B cell (primary cell): ENCODE measurements around the gene SMARCD3. TPM values are rescaled to one million over a fixed set of nuclear protein-coding genes. Genes with fewer than 3 reads are reported as not detected.

Experiments used
- ATAC-seq: fragments of 200-7000 bp; cut with Tn5 transposase; one replicate; pipeline ENCODE4 v1.10.0; 2021; ENCODE audit warnings: low read depth, mild to moderate bottlenecking, moderate number of reproducible peaks, moderate library complexity
- CTCF ChIA-PET: fragments of 350-600 bp; sonication (Branson Sonifier 250); formaldehyde crosslinking; loops from one replicate; lab custom pipeline; 2021; ENCODE audit warnings: antibody characterized with exemption, inconsistent platforms; lab: Charles Lee
- POLR2A ChIA-PET: fragments of 350-600 bp; sonication (Branson Sonifier 250); formaldehyde crosslinking; loops from one replicate; lab custom pipeline; 2021; ENCODE audit warnings: antibody characterized with exemption; lab: Charles Lee
- DNase-seq: peaks from one replicate; pipeline ENCODE4 v3.0.0; 2013
- H2AFZ ChIP-seq: 2 replicates; pipeline ENCODE4 v1.6.1; 2012; ENCODE audit warnings: mild to moderate bottlenecking, low read depth, low read length; ENCODE audit not compliant: insufficient read depth, poor library complexity, severe bottlenecking
- H3K27ac ChIP-seq, 2 donors: 1 replicate in 1 of 2; 2 replicates in 1 of 2; pipeline ENCODE4 v1.5.1; 2012 to 2013; ENCODE audit warnings: low read length in 2 of 2, mild to moderate bottlenecking in 2 of 2, moderate library complexity in 1 of 2
- H3K27me3 ChIP-seq, 4 experiments: fragments of 200-600 bp in 1 of 4; sonication (generic) in 1 of 4; replicated peaks in 1 of 4; 1 replicate in 2 of 4; 2 replicates in 2 of 4; pipeline versions ENCODE4 v1.6.1 to v1.7.0; 2013 to 2016; ENCODE audit warnings: low read length in 3 of 4, mild to moderate bottlenecking in 2 of 4, mixed read lengths in 1 of 4, moderate library complexity in 1 of 4; ENCODE audit not compliant: insufficient read depth in 4 of 4, control insufficient read depth in 3 of 4; ENCODE audit errors: control extremely low read depth in 1 of 4
- H3K36me3 ChIP-seq, 2 experiments: replicated peaks in 1 of 2; 1 replicate in 1 of 2; 2 replicates in 1 of 2; pipeline versions ENCODE4 v1.6.1 to v1.7.1; 2013; ENCODE audit warnings: low read length in 1 of 2; ENCODE audit not compliant: insufficient read depth in 2 of 2, control insufficient read depth in 1 of 2; ENCODE audit errors: control extremely low read depth in 1 of 2, extremely low read depth in 1 of 2
- H3K4me1 ChIP-seq, 2 donors: fragments of 200-600 bp in 1 of 2; sonication (generic) in 1 of 2; 1 replicate in 1 of 2; 2 replicates in 1 of 2; pipeline versions ENCODE4 v1.5.1 to v1.6.1; 2013 to 2017; ENCODE audit warnings: low read length in 2 of 2; ENCODE audit not compliant: control insufficient read depth in 2 of 2, insufficient read depth in 2 of 2
- H3K4me2 ChIP-seq: replicated peaks from 2 replicates; pipeline ENCODE3; 2012; ENCODE audit warnings: mild to moderate bottlenecking, low read depth, low read length; ENCODE audit not compliant: poor library complexity, severe bottlenecking
- H3K4me3 ChIP-seq, 5 experiments: fragments of 200-600 bp in 1 of 5; sonication (generic) in 1 of 5; 1 replicate in 3 of 5; 2 replicates in 2 of 5; pipeline versions ENCODE4 v1.5.1 to v1.7.0; 2011 to 2016; ENCODE audit warnings: low read length in 4 of 5, mild to moderate bottlenecking in 4 of 5, low read depth in 2 of 5, control low read depth in 1 of 5, moderate library complexity in 1 of 5; ENCODE audit not compliant: insufficient read depth in 1 of 5; ENCODE audit errors: control extremely low read depth in 1 of 5, extremely low read depth in 1 of 5
- H3K79me2 ChIP-seq: fragments of 200-600 bp; sonication (generic); one replicate; pipeline ENCODE4 v1.6.0; 2016; ENCODE audit warnings: low read length; ENCODE audit not compliant: control insufficient read depth, insufficient read depth
- H3K9ac ChIP-seq: fragments of 200-600 bp; sonication (generic); 2 replicates; pipeline ENCODE4 v1.6.1; 2017; ENCODE audit warnings: mild to moderate bottlenecking, low read length, moderate library complexity
- H3K9me3 ChIP-seq, 3 donors: one replicate each; pipeline versions ENCODE4 v1.6.1 to v1.7.1; 2013; ENCODE audit warnings: low read length in 2 of 3; ENCODE audit not compliant: control insufficient read depth in 2 of 3, insufficient read depth in 1 of 3; ENCODE audit errors: control extremely low read depth in 1 of 3
- H4K20me1 ChIP-seq: 2 replicates; pipeline ENCODE4 v1.6.0; 2012; ENCODE audit warnings: mild to moderate bottlenecking, low read length; ENCODE audit not compliant: insufficient read depth, control insufficient read depth, poor library complexity, severe bottlenecking
- H3K27ac Mint-ChIP-seq: one replicate; pipeline ENCODE4 v1.8.0; 2021; ENCODE audit warnings: mixed read lengths
- H3K27me3 Mint-ChIP-seq: one replicate; pipeline ENCODE4 v1.8.0; 2021; ENCODE audit warnings: mixed read lengths
- H3K4me1 Mint-ChIP-seq: one replicate; pipeline ENCODE4 v1.8.0; 2021; ENCODE audit warnings: mixed read lengths
- H3K4me3 Mint-ChIP-seq: one replicate; pipeline ENCODE4 v1.8.0; 2021; ENCODE audit warnings: mixed read lengths
- H3K9me3 Mint-ChIP-seq: one replicate; pipeline ENCODE4 v1.8.0; 2022; ENCODE audit warnings: mixed read lengths; ENCODE audit not compliant: insufficient read depth
- EZH2 ChIP-seq: IDR thresholded peaks from 2 replicates; pipeline ENCODE4 v1.6.1; 2012; ENCODE audit warnings: borderline replicate concordance, low read depth, mild to moderate bottlenecking, moderate library complexity, low read length; ENCODE audit not compliant: insufficient read depth, poor library complexity, severe bottlenecking
- WGBS: methylation state at CpG from one replicate; pipeline ENCODE4 v1.1.5; 2013; ENCODE audit warnings: missing lambda C conversion rate; ENCODE audit not compliant: insufficient coverage; 5-methylcytosine and 5-hydroxymethylcytosine counted together
- intact Hi-C: fragments of 100-400 bp; cut with micrococcal nuclease; formaldehyde crosslinking; loops from one replicate; pipeline ENCODE4 v1.10.0; 2022
- polyA plus RNA-seq: library from polyadenylated mRNA; depleted of rRNA; stranded (reverse); fragments of >200 nt; gene quantifications from 2 replicates; pipeline ENCODE4 v1.2.3, GENCODE V29; 2012
- total RNA-seq, 2 donors: library from RNA; stranded (reverse); fragments of 120-200 nt in 1 of 2; gene quantifications; 1 replicate in 1 of 2; 2 replicates in 1 of 2; pipeline versions ENCODE4 v1.2.3 to v1.2.4, GENCODE V29; 2013 to 2022
- TF ChIP-seq, protein P1 (sequence below): fragments of 200-600 bp; IDR thresholded peaks from one replicate; pipeline ENCODE4 v1.8.0; 2022; ENCODE audit warnings: antibody characterized with exemption, mild to moderate bottlenecking

Gene SMARCD3
- total and polyA plus RNA-seq, 2 donors (not counting 1 experiment from before 2014, with no cell fraction given): 1.0 TPM; not detected in 1

DNA sequence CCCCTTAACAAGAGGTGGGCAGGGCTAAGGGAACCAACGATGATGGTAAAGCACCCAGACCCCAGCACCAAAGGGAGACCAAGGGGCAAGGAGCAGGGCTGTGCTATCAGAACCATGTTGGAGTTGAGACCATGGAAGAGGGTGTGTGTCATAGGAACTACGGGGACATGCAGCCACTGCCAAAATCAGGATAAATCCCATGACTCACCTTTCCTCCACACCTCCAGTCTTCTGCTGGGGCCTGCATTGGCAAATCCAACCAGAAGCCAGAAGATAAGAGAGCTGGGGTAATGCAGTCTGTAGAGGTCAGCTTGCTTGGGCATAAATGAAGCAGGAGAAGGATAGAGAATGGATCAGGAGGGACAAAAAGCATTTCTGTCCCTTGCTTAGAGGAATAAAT lies 42.7 kb upstream of the SMARCD3 start:
- no CpG with 5 or more reads among the region's 2 CpGs for WGBS

DNA sequence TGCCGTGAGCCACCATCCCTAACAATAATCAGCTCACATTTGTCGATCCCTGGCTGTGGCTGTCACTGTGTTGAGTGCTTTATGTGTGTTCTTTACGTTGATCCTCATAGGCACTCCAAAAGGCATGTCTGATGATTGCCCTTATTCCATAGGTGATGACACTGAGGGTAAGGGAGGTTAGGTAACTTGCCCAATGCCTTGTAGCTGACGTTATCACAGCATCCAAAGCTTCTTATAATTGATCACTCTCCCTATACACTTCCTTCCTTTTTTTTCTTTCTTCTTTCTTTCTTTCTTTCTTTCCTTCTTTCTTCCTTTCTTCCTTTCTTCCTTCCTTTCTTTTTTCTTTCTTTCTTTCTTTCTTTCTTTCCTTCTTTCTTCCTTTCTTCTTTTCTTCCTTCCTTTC lies 41.9 kb upstream of the SMARCD3 start:
- intact Hi-C loops: no loop called here
- ATAC-seq (no peak), DNase-seq (no peak)
- POLR2A ChIA-PET: no interaction called here
- no peaks in the 10 kb centered on the region for H3K9me3 Mint-ChIP-seq
- Histone ChIP-seq H3K4me2 (no peak overlapping the region), H3K9ac (no peak overlapping the region), H3K27ac (no peak overlapping the region), H3K4me1 (no peaks in the 10 kb centered on the region), H3K79me2 (no peaks in the 10 kb centered on the region), H2AFZ (no peak overlapping the region), H3K27me3 (peaks cover 0 to 5% (median 4%) of the 10 kb centered on the region in 4 experiments), H3K36me3 (no peaks in the 10 kb centered on the region), H3K9me3 (no peaks in the 10 kb centered on the region), H3K4me3 (no peak overlapping the region), H4K20me1 (no peaks in the 10 kb centered on the region)
- CTCF ChIA-PET: no interaction called here
- WGBS: no CpG with 5 or more reads among the region's 4 CpGs
- no peaks in the 10 kb centered on the region for H3K4me1 Mint-ChIP-seq
- H3K27me3 Mint-ChIP-seq: peaks cover 24% of the 10 kb centered on the region
- no peak for TF ChIP-seq EZH2
- H3K27ac Mint-ChIP-seq: no peak overlapping the region
- no peak overlapping the region for H3K4me3 Mint-ChIP-seq

More for the DNA sequence above, 42.7 kb upstream of the SMARCD3 start:
- POLR2A ChIA-PET: no interaction called here
- Histone ChIP-seq H4K20me1 (no peaks in the 10 kb centered on the region), H3K36me3 (no peaks in the 10 kb centered on the region), H3K27me3 (peaks cover 0 to 5% (median 4%) of the 10 kb centered on the region in 4 experiments), H3K9ac (no peak overlapping the region), H3K4me3 (no peak overlapping the region), H3K27ac (no peak overlapping the region), H3K79me2 (no peaks in the 10 kb centered on the region), H3K9me3 (peaks cover under 1 to 8% (median 4%) of the 10 kb centered on the region in 3 donors), H3K4me2 (no peak overlapping the region), H3K4me1 (no peaks in the 10 kb centered on the region), H2AFZ (no peak overlapping the region)
- DNase-seq (no peak), ATAC-seq (no peak)
- Mint-ChIP-seq H3K27me3 (peaks cover 28% of the 10 kb centered on the region), H3K4me1 (no peaks in the 10 kb centered on the region), H3K27ac (no peak overlapping the region), H3K9me3 (peaks cover under 1% of the 10 kb centered on the region), H3K4me3 (no peak overlapping the region)
- CTCF ChIA-PET: no interaction called here
- intact Hi-C loops: no loop called here
- TF ChIP-seq, protein P1, sequence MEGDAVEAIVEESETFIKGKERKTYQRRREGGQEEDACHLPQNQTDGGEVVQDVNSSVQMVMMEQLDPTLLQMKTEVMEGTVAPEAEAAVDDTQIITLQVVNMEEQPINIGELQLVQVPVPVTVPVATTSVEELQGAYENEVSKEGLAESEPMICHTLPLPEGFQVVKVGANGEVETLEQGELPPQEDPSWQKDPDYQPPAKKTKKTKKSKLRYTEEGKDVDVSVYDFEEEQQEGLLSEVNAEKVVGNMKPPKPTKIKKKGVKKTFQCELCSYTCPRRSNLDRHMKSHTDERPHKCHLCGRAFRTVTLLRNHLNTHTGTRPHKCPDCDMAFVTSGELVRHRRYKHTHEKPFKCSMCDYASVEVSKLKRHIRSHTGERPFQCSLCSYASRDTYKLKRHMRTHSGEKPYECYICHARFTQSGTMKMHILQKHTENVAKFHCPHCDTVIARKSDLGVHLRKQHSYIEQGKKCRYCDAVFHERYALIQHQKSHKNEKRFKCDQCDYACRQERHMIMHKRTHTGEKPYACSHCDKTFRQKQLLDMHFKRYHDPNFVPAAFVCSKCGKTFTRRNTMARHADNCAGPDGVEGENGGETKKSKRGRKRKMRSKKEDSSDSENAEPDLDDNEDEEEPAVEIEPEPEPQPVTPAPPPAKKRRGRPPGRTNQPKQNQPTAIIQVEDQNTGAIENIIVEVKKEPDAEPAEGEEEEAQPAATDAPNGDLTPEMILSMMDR: no peak
- no peak for TF ChIP-seq EZH2
